Measurements from ENCODE around the gene RSPO3. TPM values are rescaled to one million over a fixed set of nuclear protein-coding genes. Genes with fewer than 3 reads are reported as not detected.

Gene RSPO3
- total RNA-seq, 1 donor from 2014 or later: 0.27 TPM

- Histone ChIP-seq H3K27me3 (ENCODE audit: low read depth) (peaks cover 19% of the 10 kb centered on the region), H3K27ac (replicated peaks) (no peak overlapping the region), H3K4me3 (no peak overlapping the region), H3K4me1 (no peaks in the 10 kb centered on the region), H3K36me3 (no peaks in the 10 kb centered on the region), H3K9me3 (replicated peaks) (no peaks in the 10 kb centered on the region)
- TF ChIP-seq, protein P1, sequence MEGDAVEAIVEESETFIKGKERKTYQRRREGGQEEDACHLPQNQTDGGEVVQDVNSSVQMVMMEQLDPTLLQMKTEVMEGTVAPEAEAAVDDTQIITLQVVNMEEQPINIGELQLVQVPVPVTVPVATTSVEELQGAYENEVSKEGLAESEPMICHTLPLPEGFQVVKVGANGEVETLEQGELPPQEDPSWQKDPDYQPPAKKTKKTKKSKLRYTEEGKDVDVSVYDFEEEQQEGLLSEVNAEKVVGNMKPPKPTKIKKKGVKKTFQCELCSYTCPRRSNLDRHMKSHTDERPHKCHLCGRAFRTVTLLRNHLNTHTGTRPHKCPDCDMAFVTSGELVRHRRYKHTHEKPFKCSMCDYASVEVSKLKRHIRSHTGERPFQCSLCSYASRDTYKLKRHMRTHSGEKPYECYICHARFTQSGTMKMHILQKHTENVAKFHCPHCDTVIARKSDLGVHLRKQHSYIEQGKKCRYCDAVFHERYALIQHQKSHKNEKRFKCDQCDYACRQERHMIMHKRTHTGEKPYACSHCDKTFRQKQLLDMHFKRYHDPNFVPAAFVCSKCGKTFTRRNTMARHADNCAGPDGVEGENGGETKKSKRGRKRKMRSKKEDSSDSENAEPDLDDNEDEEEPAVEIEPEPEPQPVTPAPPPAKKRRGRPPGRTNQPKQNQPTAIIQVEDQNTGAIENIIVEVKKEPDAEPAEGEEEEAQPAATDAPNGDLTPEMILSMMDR (IDR thresholded peaks at IDR 0.05; ENCODE audit: borderline replicate concordance): no peak
- no peak for DNase-seq
- intact Hi-C loops (cut with micrococcal nuclease): no loop called here
Measured at GRCh38 chr6:127131772-127132376, 13.4 kb downstream of the RSPO3 start.

DNA sequence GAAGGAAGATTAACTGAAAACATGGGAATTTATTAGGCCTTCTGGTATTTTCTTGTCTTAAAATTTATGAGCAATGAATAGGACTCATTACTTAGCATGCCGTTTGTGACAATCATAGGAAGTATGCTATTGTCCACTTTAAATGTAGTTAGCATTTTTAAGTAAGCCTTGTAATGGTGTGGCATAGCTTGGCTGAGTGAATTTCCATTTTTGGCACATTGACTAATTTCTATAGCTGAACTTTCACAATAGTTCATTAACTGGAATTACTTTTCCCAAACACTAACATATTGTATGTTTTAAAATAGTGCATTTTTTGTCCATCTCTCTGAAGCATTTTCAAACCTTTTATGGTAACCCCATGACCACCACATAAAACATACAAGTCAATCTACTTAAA is 15.7 kb downstream of the RSPO3 start:
- DNase-seq: no peak
- Histone ChIP-seq H3K27ac (replicated peaks) (no peak overlapping the region), H3K36me3 (no peaks in the 10 kb centered on the region), H3K4me3 (no peak overlapping the region), H3K27me3 (ENCODE audit: low read depth) (peaks cover 4% of the 10 kb centered on the region), H3K4me1 (no peaks in the 10 kb centered on the region), H3K9me3 (replicated peaks) (no peaks in the 10 kb centered on the region)
- TF ChIP-seq, protein P1 (IDR thresholded peaks at IDR 0.05; ENCODE audit: borderline replicate concordance): no peak
- intact Hi-C loops (cut with micrococcal nuclease): no loop called here

GRCh38 chr6:127136786-127137185 is 18.3 kb downstream of the RSPO3 start:
- H3K4me1 ChIP-seq: no peaks in the 10 kb centered on the region
- H3K27ac ChIP-seq (replicated peaks): no peak overlapping the region
- no peaks in the 10 kb centered on the region for H3K9me3 ChIP-seq (replicated peaks)
- H3K27me3 ChIP-seq (ENCODE audit: low read depth): no peaks in the 10 kb centered on the region
- intact Hi-C loops (cut with micrococcal nuclease): no loop called here
- no peak for DNase-seq
- no peak overlapping the region for H3K4me3 ChIP-seq
- TF ChIP-seq, protein P1 (IDR thresholded peaks at IDR 0.05; ENCODE audit: borderline replicate concordance): no peak
- no peaks in the 10 kb centered on the region for H3K36me3 ChIP-seq

- Histone ChIP-seq H3K27ac (replicated peaks) (no peak overlapping the region), H3K4me3 (no peak overlapping the region), H3K9me3 (replicated peaks) (no peaks in the 10 kb centered on the region), H3K4me1 (peaks cover 8% of the 10 kb centered on the region), H3K27me3 (ENCODE audit: low read depth) (no peaks in the 10 kb centered on the region), H3K36me3 (no peaks in the 10 kb centered on the region)
- TF ChIP-seq, protein P1 (IDR thresholded peaks at IDR 0.05; ENCODE audit: borderline replicate concordance): no peak
- intact Hi-C loops (cut with micrococcal nuclease): no loop called here
- no peak for DNase-seq
Measured at GRCh38 chr6:127146932-127147331, 28.5 kb downstream of the RSPO3 start.

GRCh38 chr6:127147534-127147933 is 29.1 kb downstream of the RSPO3 start:
- intact Hi-C loops (cut with micrococcal nuclease): no loop called here

More at GRCh38 chr6:127147534-127147933, 29.1 kb downstream of the RSPO3 start:
- H3K9me3 ChIP-seq (replicated peaks): no peaks in the 10 kb centered on the region
- no peak overlapping the region for H3K27ac ChIP-seq (replicated peaks)
- no peak overlapping the region for H3K4me3 ChIP-seq
- H3K4me1 ChIP-seq: peaks cover 8% of the 10 kb centered on the region
- no peak for DNase-seq
- no peaks in the 10 kb centered on the region for H3K36me3 ChIP-seq
- TF ChIP-seq, protein P1 (IDR thresholded peaks at IDR 0.05; ENCODE audit: borderline replicate concordance): no peak
- H3K27me3 ChIP-seq (ENCODE audit: low read depth): no peaks in the 10 kb centered on the region

All from left ventricle myocardium inferior (tissue), 1 donor.